Lower leg skin (tissue), 3 donors: ENCODE measurements around the gene DLGAP1.

Experiments
- CTCF ChIP-seq, 3 donors: fragments of 450-650 bp; IDR thresholded peaks; one replicate each; pipeline ENCODE4 v1.5.1; 2016; ENCODE audit warnings: antibody characterized with exemption in 3 of 3, mild to moderate bottlenecking in 3 of 3, moderate library complexity in 2 of 3
- POLR2A ChIP-seq, 2 donors: fragments of 450-650 bp; IDR thresholded peaks; one replicate each; pipeline ENCODE4 v1.6.1; 2016 to 2017; ENCODE audit warnings: antibody characterized with exemption in 2 of 2, mild to moderate bottlenecking in 1 of 2, moderate library complexity in 1 of 2

GRCh38 chr18:3679241-3679640 is 775.9 kb downstream of the DLGAP1 start:
- TF ChIP-seq CTCF (IDR thresholded peaks at IDR 0.05) (no peak), POLR2A (IDR thresholded peaks at IDR 0.05) (no peak)
